Activated CD4-positive, CD25-positive, alpha-beta regulatory T cell (primary cell): ENCODE data around the gene ANKRD31.
A peak's percentile ranks its signal among the peaks of the same experiment; 100 is the strongest.

Source experiments
- DNase-seq, 4 experiments: peaks; one replicate each; lab custom pipeline; 2025; lab: John Stamatoyannopoulos, UW

The ANKRD31 gene

GRCh38 chr5:75037106-75037505 is 199.6 kb downstream of the ANKRD31 start:
- no peak for DNase-seq

- peak in 2 of 4 experiments; percentile 28 to 40 for DNase-seq
Measured at GRCh38 chr5:75034137-75034739, 202.4 kb downstream of the ANKRD31 start.

GRCh38 chr5:75031366-75031765 is 205.3 kb downstream of the ANKRD31 start:
- DNase-seq, result no peak

GRCh38 chr5:75028090-75028489 is 208.6 kb downstream of the ANKRD31 start:
- DNase-seq, result no peak

- no peak for DNase-seq
Measured at GRCh38 chr5:75023368-75024159, 213.1 kb downstream of the ANKRD31 start.

- no peak for DNase-seq
Measured at GRCh38 chr5:75021800-75022199, 214.9 kb downstream of the ANKRD31 start.

GRCh38 chr5:75021219-75021618 is 215.5 kb downstream of the ANKRD31 start:
- no peak for DNase-seq

GRCh38 chr5:75020016-75020656 is 216.5 kb downstream of the ANKRD31 start:
- DNase-seq, result no peak

GRCh38 chr5:75018805-75019587 is 217.7 kb downstream of the ANKRD31 start:
- no peak for DNase-seq
